Neutrophil (primary cell): Measurements from ENCODE around the gene CAMK2G.
A peak's percentile ranks its signal among the peaks of the same experiment; 100 is the strongest.

Source experiments
- H3K27ac ChIP-seq: fragments of 200-600 bp; sonication (generic); 2 replicates; pipeline ENCODE4 v1.5.1; 2016; ENCODE audit warnings: mild to moderate bottlenecking, moderate library complexity
- H3K27me3 ChIP-seq: fragments of 200-600 bp; sonication (generic); 2 replicates; pipeline ENCODE4 v1.6.0; 2016; ENCODE audit warnings: mild to moderate bottlenecking
- H3K36me3 ChIP-seq: fragments of 200-600 bp; sonication (generic); 2 replicates; pipeline ENCODE4 v1.5.1; 2017
- H3K4me1 ChIP-seq, 2 experiments: fragments of 200-600 bp in 1 of 2; sonication (generic) in 1 of 2; 1 replicate in 1 of 2; 2 replicates in 1 of 2; pipeline versions ENCODE4 v1.5.1 to v1.6.1; 2013 to 2016; ENCODE audit warnings: low read depth in 1 of 2, low read length in 1 of 2, mild to moderate bottlenecking in 1 of 2, moderate library complexity in 1 of 2; ENCODE audit not compliant: control insufficient read depth in 1 of 2, insufficient read depth in 1 of 2
- H3K4me3 ChIP-seq, 2 experiments: fragments of 200-600 bp in 1 of 2; sonication (generic) in 1 of 2; 1 replicate in 1 of 2; 2 replicates in 1 of 2; pipeline ENCODE4 v1.5.1; 2013 to 2016; ENCODE audit warnings: low read depth in 1 of 2, low read length in 1 of 2, mild to moderate bottlenecking in 1 of 2, moderate library complexity in 1 of 2
- H3K9me3 ChIP-seq: fragments of 200-600 bp; sonication (generic); 2 replicates; pipeline ENCODE4 v1.5.1; 2016
- TF ChIP-seq, protein P1 (sequence below): fragments of 200-600 bp; sonication (generic); IDR thresholded peaks from 2 replicates; pipeline ENCODE4 v1.5.1; 2016; ENCODE audit warnings: antibody characterized with exemption

Gene CAMK2G

DNA sequence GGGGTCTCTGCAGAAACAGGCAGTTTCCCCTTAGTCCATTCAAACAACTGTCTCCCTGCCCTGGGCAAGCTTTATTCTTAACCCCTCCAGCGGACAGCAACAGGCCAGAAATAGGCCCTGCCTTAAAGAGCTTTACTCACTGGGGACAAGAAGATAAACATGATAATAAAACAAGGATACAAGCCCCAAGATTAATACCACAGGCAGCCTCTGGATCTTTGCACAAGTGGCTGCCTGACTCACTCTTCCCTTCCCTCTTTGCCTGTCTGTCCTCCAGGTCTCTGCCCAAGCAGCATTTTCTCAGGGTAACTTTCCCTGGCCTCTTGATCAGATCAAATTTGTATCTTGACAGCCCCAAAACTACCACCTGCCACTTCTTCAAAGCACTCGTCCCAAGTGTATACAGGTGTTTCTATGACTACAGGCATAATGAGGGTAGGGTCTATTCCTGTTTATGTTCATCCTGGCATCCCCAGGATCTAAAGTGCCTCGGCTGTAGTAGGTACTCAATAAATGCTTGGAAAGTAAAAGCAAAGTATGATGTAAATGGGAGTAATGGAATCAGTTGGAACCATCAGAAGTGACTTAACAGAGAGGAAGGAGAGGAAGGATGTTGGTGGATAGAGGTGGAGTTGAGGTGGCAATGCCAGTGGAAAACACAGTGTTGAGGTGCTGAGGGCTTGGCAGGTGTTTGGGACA is 7.0 kb upstream of the CAMK2G start:
- Histone ChIP-seq H3K4me3 (no peak overlapping the region), H3K9me3 (no peaks in the 10 kb centered on the region), H3K27me3 (no peaks in the 10 kb centered on the region), H3K4me1 (peaks cover 12 to 19% of the 10 kb centered on the region in 2 experiments), H3K27ac (no peak overlapping the region), H3K36me3 (no peaks in the 10 kb centered on the region)
- TF ChIP-seq, protein P1, sequence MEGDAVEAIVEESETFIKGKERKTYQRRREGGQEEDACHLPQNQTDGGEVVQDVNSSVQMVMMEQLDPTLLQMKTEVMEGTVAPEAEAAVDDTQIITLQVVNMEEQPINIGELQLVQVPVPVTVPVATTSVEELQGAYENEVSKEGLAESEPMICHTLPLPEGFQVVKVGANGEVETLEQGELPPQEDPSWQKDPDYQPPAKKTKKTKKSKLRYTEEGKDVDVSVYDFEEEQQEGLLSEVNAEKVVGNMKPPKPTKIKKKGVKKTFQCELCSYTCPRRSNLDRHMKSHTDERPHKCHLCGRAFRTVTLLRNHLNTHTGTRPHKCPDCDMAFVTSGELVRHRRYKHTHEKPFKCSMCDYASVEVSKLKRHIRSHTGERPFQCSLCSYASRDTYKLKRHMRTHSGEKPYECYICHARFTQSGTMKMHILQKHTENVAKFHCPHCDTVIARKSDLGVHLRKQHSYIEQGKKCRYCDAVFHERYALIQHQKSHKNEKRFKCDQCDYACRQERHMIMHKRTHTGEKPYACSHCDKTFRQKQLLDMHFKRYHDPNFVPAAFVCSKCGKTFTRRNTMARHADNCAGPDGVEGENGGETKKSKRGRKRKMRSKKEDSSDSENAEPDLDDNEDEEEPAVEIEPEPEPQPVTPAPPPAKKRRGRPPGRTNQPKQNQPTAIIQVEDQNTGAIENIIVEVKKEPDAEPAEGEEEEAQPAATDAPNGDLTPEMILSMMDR, result no peak

GRCh38 chr10:73879296-73880173 is 5.2 kb upstream of the CAMK2G start:
- Histone ChIP-seq H3K27ac (peak overlapping the region; percentile 44), H3K27me3 (no peaks in the 10 kb centered on the region), H3K4me3 (no peak overlapping the region)

DNA sequence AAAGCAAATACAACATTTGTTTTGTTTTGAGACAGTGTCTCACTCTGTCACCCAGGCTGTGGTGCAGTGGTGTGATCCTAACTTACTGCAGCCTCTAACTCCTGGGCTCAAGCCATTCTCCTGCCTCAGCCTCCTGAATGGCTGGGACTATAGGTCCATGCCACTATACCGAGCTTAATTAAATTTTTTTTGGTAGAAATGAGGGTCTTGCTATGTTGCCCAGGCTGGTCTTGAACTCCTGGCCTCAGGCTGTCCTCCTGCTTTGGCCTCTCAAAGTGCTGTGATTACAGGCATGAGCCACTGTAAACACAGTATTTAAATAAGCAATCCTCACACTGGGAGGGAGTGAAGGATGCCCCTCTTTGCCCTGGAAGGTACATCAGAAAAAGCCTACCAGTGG is 4.0 kb upstream of the CAMK2G start:
- Histone ChIP-seq H3K4me3 (no peak overlapping the region), H3K36me3 (no peaks in the 10 kb centered on the region), H3K4me1 (peaks cover 22 to 27% of the 10 kb centered on the region in 2 experiments), H3K27me3 (no peaks in the 10 kb centered on the region), H3K9me3 (no peaks in the 10 kb centered on the region), H3K27ac (no peak overlapping the region)
- TF ChIP-seq, protein P1, result no peak

More at GRCh38 chr10:73879296-73880173, 5.2 kb upstream of the CAMK2G start:
- peaks cover 20 to 27% of the 10 kb centered on the region in 2 experiments for H3K4me1 ChIP-seq
- TF ChIP-seq, protein P1, result peak; percentile 99
- no peaks in the 10 kb centered on the region for H3K9me3 ChIP-seq
- no peaks in the 10 kb centered on the region for H3K36me3 ChIP-seq

DNA sequence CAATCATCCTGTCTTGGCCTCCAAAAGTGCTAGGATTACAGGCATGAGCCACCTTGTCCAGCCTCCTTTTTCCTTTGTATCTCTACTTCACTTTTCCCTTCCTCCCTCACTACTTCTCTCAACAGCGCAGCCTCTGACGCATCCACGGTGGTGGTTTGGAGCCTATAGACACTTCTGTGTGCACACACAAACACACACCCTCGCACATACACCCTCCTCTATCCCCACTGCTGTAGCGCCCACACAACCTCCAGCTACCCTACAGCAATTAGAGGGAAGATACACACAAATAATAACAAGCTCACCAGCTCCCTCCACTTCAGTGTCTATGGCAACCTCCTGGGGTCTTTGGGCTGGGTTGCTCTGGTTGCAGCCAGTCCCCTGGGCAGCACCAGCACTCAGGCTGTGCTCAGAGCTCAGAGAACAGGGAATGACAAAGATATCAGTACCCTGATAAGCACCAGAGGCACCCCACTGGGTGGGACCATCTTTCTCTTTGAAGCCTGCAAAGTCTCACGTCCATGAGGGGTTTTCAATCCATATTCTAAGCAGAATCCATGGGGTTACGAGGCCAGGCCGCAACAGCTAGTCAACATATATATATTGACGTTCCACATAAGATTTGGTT is 3.3 kb upstream of the CAMK2G start:
- H3K4me1 ChIP-seq, result peaks cover 29 to 34% of the 10 kb centered on the region in 2 experiments
- no peaks in the 10 kb centered on the region for H3K27me3 ChIP-seq
- no peak overlapping the region for H3K27ac ChIP-seq
- no peak overlapping the region for H3K4me3 ChIP-seq
- TF ChIP-seq, protein P1, result no peak
- H3K9me3 ChIP-seq, result no peaks in the 10 kb centered on the region
- H3K36me3 ChIP-seq, result no peaks in the 10 kb centered on the region

DNA sequence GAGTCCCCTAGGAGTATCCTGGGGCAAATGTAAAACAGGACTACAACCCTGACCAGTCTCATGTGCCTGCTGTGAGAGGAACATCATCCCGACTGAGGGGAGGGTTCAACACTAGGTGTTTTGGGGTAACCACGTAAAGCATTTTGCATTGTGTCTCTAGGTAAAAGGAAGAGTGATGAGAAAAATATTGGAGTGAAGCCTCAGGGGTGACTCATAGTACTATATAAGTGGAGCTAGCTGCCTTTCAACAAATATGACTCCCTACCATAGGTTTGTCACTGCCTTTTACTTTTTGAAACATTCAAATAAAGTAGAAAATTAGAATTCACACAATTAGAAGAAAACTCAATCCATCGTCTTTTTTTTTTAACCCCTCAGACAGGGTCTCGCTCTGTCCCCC is 2.6 kb upstream of the CAMK2G start:
- Histone ChIP-seq H3K27me3 (no peaks in the 10 kb centered on the region), H3K27ac (no peak overlapping the region), H3K36me3 (peaks cover 5% of the 10 kb centered on the region), H3K4me3 (no peak overlapping the region), H3K9me3 (no peaks in the 10 kb centered on the region), H3K4me1 (peaks cover 36 to 41% of the 10 kb centered on the region in 2 experiments)
- TF ChIP-seq, protein P1, result no peak
